Measurements from ENCODE around the gene GTF2B. TPM values are rescaled to one million over a fixed set of nuclear protein-coding genes. Genes with fewer than 3 reads are reported as not detected.

GTF2B gene
- total RNA-seq, 2 donors from 2014 or later = 18.6 to 19.9 TPM

DNA sequence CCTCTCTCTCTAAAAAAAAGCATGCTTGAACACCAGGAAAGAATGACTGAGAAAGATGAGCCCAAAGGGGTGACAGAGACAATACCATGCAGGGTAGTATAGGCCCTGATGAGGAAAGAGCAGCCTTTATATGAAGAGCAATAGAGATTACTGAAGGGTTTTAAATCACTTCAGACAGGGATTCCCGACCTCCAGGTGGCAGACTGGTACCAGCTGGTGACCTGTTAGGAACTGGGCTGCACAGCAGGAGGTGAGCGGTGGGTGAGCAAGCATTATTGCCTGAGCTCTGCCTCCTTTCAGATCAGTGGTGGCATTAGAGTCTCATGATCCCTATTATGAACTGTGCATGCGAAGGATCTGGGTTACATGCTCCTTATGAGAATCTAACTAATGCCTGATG, 30.8 kb upstream of the GTF2B start:
- Mint-ChIP-seq H3K27me3 (ENCODE audit: insufficient read depth) (no peaks in the 10 kb centered on the region), H3K36me3 (ENCODE audit: low read depth) (peaks cover 54% of the 10 kb centered on the region), H3K9me3 (peaks cover 5% of the 10 kb centered on the region), H3K4me3 (no peak overlapping the region), H3K27ac (no peak overlapping the region), H3K4me1 (peaks cover 30% of the 10 kb centered on the region)
- 70 to 86% methylated on average over 2 to 3 of the region's 3 CpGs for WGBS, 2 experiments (ENCODE audit: insufficient coverage in 1 of 2, insufficient read length in 1 of 2)
- peak; percentile 70 for DNase-seq
- Histone ChIP-seq H3K4me1 (ENCODE audit: control insufficient read depth, insufficient read depth, low read length) (no peaks in the 10 kb centered on the region), H3K9me3 (ENCODE audit: control insufficient read depth, low read length) (peaks cover 41% of the 10 kb centered on the region), H3K9ac (ENCODE audit: extremely low read depth, low read length, poor library complexity, severe bottlenecking) (no peak overlapping the region), H3K36me3 (ENCODE audit: control insufficient read depth, insufficient read depth, low read length) (peaks cover 67% of the 10 kb centered on the region), H3K4me3 (ENCODE audit: low read length) (no peak overlapping the region), H3K27me3 (ENCODE audit: control insufficient read depth, insufficient read depth, low read length, poor library complexity, severe bottlenecking) (no peaks in the 10 kb centered on the region), H3K27ac (ENCODE audit: low read depth, low read length) (no peak overlapping the region)
- TF ChIP-seq, protein P1, sequence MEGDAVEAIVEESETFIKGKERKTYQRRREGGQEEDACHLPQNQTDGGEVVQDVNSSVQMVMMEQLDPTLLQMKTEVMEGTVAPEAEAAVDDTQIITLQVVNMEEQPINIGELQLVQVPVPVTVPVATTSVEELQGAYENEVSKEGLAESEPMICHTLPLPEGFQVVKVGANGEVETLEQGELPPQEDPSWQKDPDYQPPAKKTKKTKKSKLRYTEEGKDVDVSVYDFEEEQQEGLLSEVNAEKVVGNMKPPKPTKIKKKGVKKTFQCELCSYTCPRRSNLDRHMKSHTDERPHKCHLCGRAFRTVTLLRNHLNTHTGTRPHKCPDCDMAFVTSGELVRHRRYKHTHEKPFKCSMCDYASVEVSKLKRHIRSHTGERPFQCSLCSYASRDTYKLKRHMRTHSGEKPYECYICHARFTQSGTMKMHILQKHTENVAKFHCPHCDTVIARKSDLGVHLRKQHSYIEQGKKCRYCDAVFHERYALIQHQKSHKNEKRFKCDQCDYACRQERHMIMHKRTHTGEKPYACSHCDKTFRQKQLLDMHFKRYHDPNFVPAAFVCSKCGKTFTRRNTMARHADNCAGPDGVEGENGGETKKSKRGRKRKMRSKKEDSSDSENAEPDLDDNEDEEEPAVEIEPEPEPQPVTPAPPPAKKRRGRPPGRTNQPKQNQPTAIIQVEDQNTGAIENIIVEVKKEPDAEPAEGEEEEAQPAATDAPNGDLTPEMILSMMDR (conservative IDR thresholded peaks at IDR 0.05) = peak; percentile 55

DNA sequence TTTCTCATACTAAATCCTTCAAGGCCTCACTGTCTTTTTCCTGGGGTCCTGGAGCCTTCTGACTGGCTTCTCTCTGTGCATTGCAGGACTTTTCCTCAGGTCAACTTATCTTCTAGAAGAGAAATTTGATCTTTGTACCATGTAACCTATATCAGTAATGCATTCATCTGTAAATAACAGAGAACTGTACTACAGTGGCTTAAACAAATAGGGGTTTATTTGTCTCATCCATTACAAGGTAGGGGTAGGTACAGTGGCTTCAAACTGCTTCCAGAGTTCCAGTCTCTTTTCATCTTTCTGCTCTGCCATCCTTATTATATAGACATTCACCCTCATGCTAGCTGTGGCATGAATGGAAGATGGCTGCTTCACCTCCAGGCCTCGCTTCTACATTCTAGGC, 29.5 kb upstream of the GTF2B start:
- Mint-ChIP-seq H3K27me3 (ENCODE audit: insufficient read depth) (no peaks in the 10 kb centered on the region), H3K4me3 (no peak overlapping the region), H3K9me3 (peaks cover 14% of the 10 kb centered on the region), H3K4me1 (peaks cover 30% of the 10 kb centered on the region), H3K27ac (no peak overlapping the region), H3K36me3 (ENCODE audit: low read depth) (peaks cover 51% of the 10 kb centered on the region)
- Histone ChIP-seq H3K4me1 (ENCODE audit: control insufficient read depth, insufficient read depth, low read length) (no peaks in the 10 kb centered on the region), H3K27me3 (ENCODE audit: control insufficient read depth, insufficient read depth, low read length, poor library complexity, severe bottlenecking) (no peaks in the 10 kb centered on the region), H3K36me3 (ENCODE audit: control insufficient read depth, insufficient read depth, low read length) (peaks cover 67% of the 10 kb centered on the region), H3K27ac (ENCODE audit: low read depth, low read length) (no peak overlapping the region), H3K9me3 (ENCODE audit: control insufficient read depth, low read length) (peaks cover 54% of the 10 kb centered on the region), H3K4me3 (ENCODE audit: low read length) (no peak overlapping the region), H3K9ac (ENCODE audit: extremely low read depth, low read length, poor library complexity, severe bottlenecking) (no peak overlapping the region)
- TF ChIP-seq, protein P1 (conservative IDR thresholded peaks at IDR 0.05) = no peak
- DNase-seq = no peak
- 100% methylated on average over 1 of the region's 1 CpG for WGBS, 2 experiments (ENCODE audit: insufficient coverage in 1 of 2, insufficient read length in 1 of 2)

DNA sequence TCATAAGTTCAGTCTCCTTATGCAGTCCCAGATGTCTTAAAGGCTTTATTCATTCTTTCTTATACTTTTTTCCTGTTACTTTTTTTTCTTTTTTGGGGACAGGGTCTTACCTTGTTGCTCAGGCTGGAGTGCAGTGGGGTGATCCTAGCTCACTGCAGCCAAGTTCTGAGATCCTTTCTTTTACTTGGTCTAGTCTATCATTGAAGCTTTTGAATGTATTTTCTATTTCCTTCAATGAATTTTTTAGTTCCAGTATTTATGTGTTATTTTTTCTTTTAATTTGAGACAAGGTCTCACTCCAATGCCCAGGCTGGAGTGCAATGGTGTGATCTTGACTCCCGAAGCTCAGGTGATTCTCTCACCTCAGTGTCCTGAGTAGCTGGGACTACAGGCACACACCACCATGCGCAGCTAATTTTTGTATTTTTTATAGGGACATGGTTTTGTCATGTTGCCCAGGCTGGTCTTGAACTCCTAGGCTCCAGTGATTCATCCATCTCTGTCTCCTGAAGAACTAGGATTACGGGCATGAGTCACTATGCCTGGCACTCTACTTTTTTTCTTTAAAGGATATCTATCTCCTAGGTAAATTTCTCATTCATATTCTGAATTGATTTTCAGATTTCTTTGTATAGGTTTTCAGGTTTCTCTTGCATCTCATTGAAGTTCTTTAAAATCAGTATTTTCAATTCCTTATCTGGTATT, 26.1 kb upstream of the GTF2B start:
- Mint-ChIP-seq H3K36me3 (ENCODE audit: low read depth) (peaks cover 40% of the 10 kb centered on the region), H3K27ac (no peak overlapping the region), H3K4me1 (peaks cover 7% of the 10 kb centered on the region), H3K27me3 (ENCODE audit: insufficient read depth) (peaks cover 1% of the 10 kb centered on the region), H3K4me3 (no peak overlapping the region), H3K9me3 (peaks cover 16% of the 10 kb centered on the region)
- TF ChIP-seq, protein P1 (conservative IDR thresholded peaks at IDR 0.05) = no peak
- Histone ChIP-seq H3K27ac (ENCODE audit: low read depth, low read length) (no peak overlapping the region), H3K27me3 (ENCODE audit: control insufficient read depth, insufficient read depth, low read length, poor library complexity, severe bottlenecking) (no peaks in the 10 kb centered on the region), H3K36me3 (ENCODE audit: control insufficient read depth, insufficient read depth, low read length) (peaks cover 37% of the 10 kb centered on the region), H3K9ac (ENCODE audit: extremely low read depth, low read length, poor library complexity, severe bottlenecking) (no peak overlapping the region), H3K4me1 (ENCODE audit: control insufficient read depth, insufficient read depth, low read length) (no peaks in the 10 kb centered on the region), H3K9me3 (ENCODE audit: control insufficient read depth, low read length) (peaks cover 32% of the 10 kb centered on the region), H3K4me3 (ENCODE audit: low read length) (no peak overlapping the region)
- DNase-seq = no peak
- WGBS, 2 experiments (ENCODE audit: insufficient coverage in 1 of 2, insufficient read length in 1 of 2) = 97 to 100% methylated on average over 2 to 3 of the region's 3 CpGs
